NAMALWA (cell line): ENCODE data around the gene PCDHGA7.
A peak's percentile ranks its signal among the peaks of the same experiment; 100 is the strongest.
"Not testable (repeated sequence)": the region's sequence is repeated elsewhere in the genome, so short reads cannot be mapped to it uniquely, and the experiment has no call there.

Source experiments
- DNase-seq: peaks from one replicate; pipeline ENCODE4 v3.0.0-alpha.2; 2015; ENCODE audit warnings: low spot score

The PCDHGA7 gene

GRCh38 chr5:141398608-141399007 lies 16.1 kb downstream of the PCDHGA7 start:
- DNase-seq, result no peak

DNA sequence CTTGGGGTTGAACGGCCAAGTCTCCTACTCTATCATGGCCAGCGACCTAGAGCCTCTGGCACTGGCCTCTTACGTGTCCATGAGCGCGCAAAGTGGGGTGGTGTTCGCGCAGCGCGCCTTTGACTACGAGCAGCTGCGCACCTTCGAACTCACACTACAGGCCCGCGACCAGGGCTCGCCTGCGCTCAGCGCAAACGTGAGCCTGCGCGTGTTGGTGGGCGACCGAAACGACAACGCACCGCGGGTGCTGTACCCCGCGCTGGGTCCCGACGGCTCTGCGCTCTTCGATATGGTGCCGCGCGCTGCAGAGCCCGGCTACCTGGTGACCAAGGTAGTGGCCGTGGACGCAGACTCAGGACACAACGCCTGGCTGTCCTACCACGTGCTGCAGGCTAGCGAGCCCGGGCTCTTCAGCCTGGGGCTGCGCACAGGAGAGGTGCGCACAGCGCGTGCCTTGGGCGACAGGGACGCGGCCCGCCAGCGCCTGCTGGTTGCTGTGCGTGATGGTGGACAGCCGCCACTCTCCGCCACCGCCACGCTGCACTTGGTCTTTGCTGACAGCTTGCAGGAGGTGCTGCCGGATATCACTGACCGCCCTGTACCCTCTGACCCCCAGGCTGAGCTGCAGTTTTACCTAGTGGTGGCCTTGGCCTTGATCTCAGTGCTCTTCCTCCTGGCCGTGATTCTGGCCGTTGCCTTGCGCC lies 17.2 kb downstream of the PCDHGA7 start:
- no peak for DNase-seq

DNA sequence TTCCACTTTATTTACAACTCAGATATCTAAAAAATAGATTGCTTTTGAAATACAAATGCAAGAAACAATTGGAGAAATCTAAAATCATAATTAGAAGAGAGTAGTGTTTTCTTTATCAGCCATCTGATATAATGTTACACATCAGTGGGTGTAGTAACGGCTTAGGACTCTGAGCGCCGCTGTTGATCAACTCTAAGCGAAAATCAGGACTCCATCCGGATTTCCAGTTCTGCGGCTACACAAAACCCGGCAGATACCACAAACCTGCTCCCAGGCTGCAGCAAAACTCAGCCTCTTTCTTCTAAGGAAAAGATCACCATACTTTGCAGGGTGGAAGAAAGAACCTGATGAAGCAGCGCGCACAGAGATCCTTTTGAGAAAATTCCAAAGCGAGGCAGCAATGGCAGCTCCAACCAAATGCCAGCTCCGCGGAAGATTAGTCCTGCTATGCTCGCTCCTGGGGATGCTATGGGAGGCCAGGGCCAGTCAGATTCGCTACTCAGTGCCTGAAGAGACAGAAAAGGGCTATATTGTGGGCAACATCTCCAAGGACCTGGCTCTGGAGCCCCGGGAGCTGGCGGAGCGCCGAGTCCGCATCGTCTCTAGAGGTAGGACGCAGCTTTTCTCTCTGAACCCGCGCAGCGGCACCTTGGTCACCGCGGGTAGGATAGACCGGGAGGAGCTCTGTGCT lies 20.2 kb downstream of the PCDHGA7 start, which contains the start of gene PCDHGA9:
PCDHGA9 (plus strand) TSS at position 226 of the 691 bp plus-strand sequence; CDS start at position 401, 175 bp downstream.
- peak; percentile 53 for DNase-seq

DNA sequence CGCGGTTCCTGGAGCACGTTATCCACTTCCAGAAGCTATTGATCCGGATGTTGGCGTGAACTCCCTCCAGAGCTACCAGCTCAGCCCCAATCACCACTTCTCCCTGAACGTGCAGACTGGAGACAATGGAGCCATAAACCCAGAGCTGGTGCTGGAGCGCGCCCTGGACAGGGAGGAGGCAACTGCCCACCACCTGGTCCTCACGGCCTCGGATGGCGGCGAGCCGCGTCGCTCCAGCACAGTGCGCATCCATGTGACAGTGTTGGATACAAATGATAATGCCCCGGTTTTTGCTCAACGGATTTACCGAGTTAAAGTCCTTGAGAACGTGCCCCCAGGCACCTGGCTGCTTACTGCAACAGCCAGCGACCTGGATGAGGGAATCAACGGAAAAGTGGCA lies 20.8 kb downstream of the PCDHGA7 start:
- DNase-seq, result no peak

GRCh38 chr5:141407790-141408505 lies 25.4 kb downstream of the PCDHGA7 start, which contains the start of gene PCDHGB6:
Gene PCDHGB6 (plus strand): TSS chr5:141408021. CDS start chr5:141408203, 182 bp downstream.
- not testable (repeated sequence) for DNase-seq

GRCh38 chr5:141409598-141410306 lies 27.2 kb downstream of the PCDHGA7 start:
- DNase-seq, result no peak

- DNase-seq, result no peak
These were observed 29.0 kb downstream of the PCDHGA7 start for GRCh38 chr5:141411575-141411974.

DNA sequence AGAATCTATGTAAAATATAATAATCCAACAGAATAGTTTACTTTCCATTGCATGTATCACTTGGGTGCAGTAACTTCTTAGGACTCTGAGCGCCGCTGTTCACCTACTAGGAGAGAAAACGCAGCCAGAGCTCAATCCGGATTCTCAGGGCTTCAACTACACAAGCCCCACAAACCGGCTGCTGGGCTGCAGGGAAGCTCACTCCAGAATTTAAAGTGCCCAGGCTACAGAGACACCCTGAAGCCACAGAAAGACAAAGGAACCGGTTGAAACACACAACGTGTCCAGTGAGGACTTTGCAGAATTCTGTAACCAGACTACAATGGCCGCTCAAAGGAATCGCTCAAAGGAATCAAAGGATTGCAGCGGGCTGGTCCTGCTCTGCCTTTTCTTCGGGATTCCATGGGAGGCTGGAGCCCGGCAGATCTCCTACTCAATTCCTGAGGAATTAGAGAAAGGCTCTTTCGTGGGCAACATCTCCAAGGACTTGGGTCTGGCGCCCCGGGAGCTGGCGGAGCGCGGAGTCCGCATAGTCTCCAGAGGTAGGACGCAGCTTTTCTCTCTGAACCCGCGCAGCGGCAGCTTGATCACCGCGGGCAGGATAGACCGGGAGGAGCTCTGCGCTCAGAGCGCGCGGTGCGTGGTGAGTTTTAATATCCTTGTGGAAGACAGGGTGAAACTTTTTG lies 30.5 kb downstream of the PCDHGA7 start, which contains the start of gene PCDHGA10:
PCDHGA10 (plus strand) TSS at position 134 of the 686 bp plus-strand sequence; CDS start at position 323, 189 bp downstream.
- peak; percentile 82 for DNase-seq

DNA sequence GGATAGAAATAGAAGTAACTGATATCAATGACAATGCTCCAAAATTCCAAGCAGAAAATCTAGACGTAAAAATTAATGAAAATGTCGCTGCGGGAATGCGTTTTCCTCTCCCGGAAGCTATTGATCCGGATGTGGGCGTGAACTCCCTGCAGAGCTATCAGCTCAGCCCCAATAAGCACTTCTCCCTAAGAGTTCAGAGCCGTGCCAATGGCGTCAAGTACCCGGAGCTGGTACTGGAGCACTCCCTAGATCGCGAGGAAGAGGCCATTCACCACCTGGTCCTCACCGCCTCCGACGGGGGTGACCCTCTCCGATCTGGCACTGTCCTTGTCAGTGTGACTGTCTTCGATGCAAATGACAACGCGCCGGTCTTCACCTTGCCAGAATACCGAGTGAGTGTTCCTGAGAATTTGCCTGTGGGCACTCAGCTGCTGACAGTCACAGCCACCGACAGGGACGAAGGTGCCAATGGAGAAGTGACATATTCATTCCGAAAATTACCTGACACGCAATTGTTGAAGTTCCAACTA lies 31.1 kb downstream of the PCDHGA7 start:
- no peak for DNase-seq

DNA sequence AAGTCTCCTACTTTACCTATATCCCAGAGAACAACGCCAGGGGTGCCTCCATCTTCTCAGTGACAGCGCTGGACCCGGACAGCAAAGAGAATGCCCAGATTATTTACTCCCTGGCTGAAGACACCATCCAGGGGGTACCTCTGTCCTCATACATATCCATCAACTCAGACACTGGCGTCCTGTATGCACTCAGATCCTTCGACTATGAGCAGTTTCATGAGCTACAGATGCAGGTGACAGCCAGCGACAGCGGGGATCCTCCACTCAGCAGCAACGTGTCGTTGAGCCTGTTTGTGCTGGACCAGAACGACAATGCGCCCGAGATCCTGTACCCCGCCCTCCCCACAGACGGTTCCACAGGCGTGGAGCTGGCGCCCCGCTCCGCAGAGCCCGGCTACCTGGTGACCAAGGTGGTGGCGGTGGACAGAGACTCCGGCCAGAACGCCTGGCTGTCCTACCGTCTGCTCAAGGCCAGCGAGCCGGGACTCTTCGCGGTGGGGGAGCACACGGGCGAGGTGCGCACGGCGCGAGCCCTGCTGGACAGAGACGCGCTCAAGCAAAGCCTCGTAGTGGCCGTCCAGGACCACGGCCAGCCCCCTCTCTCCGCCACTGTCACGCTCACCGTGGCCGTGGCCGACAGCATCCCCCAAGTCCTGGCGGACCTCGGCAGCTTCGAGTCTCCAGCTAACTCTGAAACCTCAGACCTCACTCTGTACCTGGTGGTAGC lies 32.2 kb downstream of the PCDHGA7 start:
- DNase-seq, result not testable (repeated sequence)

DNA sequence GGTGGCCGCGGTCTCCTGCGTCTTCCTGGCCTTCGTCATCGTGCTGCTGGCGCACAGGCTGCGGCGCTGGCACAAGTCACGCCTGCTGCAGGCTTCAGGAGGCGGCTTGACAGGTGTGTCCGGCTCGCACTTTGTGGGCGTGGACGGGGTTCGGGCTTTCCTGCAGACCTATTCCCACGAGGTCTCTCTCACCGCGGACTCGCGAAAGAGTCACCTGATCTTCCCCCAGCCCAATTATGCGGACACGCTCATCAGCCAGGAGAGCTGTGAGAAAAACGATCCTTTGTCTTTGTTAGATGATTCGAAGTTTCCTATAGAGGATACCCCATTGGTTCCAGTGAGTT lies 32.7 kb downstream of the PCDHGA7 start:
- DNase-seq, result not testable (repeated sequence)

DNA sequence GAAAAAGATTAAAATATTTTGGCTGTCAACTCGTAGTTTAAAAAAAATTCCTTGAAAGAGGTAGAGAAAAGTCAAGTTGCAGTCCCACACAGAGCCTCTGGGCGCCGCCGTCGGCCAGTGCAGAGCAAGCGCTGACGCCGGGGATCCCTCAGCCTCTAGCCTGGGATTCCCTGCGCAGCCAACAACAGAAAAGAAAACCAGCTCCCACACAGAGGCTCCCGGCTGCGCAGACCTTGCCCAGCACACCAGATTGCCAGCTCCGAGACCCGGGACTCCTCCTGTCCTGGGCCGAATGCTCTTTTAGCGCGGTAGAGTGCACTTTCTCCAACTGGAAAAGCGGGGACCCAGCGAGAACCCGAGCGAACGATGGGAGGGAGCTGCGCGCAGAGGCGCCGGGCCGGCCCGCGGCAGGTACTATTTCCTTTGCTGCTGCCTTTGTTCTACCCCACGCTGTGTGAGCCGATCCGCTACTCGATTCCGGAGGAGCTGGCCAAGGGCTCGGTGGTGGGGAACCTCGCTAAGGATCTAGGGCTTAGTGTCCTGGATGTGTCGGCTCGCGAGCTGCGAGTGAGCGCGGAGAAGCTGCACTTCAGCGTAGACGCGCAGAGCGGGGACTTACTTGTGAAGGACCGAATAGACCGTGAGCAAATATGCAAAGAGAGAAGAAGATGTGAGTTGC lies 35.1 kb downstream of the PCDHGA7 start, which contains the start of gene PCDHGB7:
PCDHGB7 (plus strand) TSS at position 184 of the 679 bp plus-strand sequence; CDS start at position 367, 183 bp downstream.
- DNase-seq, result peak; percentile 39

DNA sequence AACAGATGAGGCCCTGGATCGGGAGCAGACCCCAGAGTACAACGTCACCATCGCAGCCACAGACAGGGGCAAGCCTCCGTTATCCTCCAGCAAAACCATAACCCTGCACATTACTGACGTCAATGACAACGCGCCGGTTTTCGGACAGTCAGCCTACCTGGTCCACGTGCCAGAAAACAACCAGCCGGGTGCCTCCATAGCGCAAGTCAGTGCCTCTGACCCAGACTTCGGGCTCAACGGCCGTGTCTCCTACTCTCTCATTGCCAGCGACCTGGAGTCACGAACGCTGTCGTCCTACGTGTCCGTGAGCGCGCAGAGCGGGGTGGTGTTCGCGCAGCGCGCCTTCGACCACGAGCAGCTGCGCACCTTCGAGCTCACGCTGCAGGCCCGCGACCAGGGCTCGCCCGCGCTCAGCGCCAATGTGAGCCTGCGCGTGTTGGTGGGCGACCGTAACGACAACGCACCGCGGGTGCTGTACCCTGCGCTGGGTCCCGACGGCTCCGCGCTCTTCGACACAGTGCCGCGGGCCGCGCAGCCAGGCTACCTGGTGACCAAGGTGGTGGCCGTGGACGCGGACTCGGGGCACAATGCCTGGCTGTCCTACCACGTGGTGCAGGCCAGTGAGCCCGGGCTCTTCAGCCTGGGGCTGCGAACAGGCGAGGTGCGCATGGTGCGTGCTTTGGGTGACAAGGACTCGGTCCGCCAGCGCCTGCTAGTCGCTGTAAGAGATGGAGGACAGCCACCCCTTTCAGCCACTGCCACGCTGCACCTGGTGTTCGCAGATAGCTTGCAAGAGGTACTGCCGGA lies 36.7 kb downstream of the PCDHGA7 start:
- DNase-seq, result no peak

GRCh38 chr5:141420855-141421488 lies 38.4 kb downstream of the PCDHGA7 start, which contains the start of gene PCDHGA11:
Gene PCDHGA11 (plus strand): TSS chr5:141421051. CDS start chr5:141421228, 177 bp downstream.
- DNase-seq, result peak; percentile 50

GRCh38 chr5:141421489-141421855 lies 38.9 kb downstream of the PCDHGA7 start:
- no peak for DNase-seq

DNA sequence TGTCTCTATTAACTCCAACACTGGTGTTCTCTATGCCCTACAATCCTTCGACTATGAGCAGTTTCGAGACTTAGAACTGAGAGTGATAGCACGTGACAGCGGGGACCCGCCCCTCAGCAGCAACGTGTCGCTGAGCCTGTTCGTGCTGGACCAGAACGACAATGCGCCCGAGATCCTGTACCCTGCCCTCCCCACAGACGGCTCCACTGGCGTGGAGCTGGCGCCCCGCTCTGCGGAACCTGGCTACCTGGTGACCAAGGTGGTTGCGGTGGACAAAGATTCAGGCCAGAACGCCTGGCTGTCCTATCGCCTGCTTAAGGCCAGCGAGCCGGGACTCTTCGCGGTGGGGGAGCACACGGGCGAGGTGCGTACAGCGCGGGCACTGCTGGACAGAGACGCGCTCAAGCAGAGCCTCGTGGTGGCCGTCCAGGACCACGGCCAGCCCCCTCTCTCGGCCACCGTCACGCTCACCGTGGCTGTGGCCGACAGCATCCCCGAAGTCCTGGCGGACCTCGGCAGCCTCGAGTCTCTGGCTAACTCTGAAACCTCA lies 40.3 kb downstream of the PCDHGA7 start:
- no peak for DNase-seq

- no peak for DNase-seq
These were observed 45.4 kb downstream of the PCDHGA7 start for GRCh38 chr5:141427783-141428426.
